Measurements from ENCODE around the gene ITPRIPL2.

ITPRIPL2 gene

GRCh38 chr16:19113577-19114358 lies at the start of gene ITPRIPL2:
TSS of gene ITPRIPL2 (plus strand) at chr16:19113964. CDS start at chr16:19114462, 498 bp downstream.
- Histone ChIP-seq H3K4me1 (peaks cover 6% of the 10 kb centered on the region), H2AFZ (peak within 1 kb of the TSS; percentile 97), H3K9ac (peak within 1 kb of the TSS; percentile 91), H3K4me2 (ENCODE audit: low read length) (peak within 1 kb of the TSS; percentile 95), H3K36me3 (ENCODE audit: control insufficient read depth, insufficient read depth, low read length) (no peaks in the 10 kb centered on the region), H3K27me3 (ENCODE audit: control insufficient read depth, insufficient read depth, low read length) (no peaks in the 10 kb centered on the region), H3K27ac (peak within 1 kb of the TSS; percentile 79), H3K9me3 (ENCODE audit: control insufficient read depth, low read length) (no peaks in the 10 kb centered on the region), H3K79me2 (no peaks in the 10 kb centered on the region), H3K4me3 (ENCODE audit: low read depth, low read length) (peak within 1 kb of the TSS; percentile 63)
- no peak for TF ChIP-seq CTCF (IDR thresholded peaks at IDR 0.05)

- H3K36me3 ChIP-seq (ENCODE audit: control insufficient read depth, insufficient read depth, low read length): no peaks in the 10 kb centered on the region
Measured at GRCh38 chr16:19066988-19067348, 46.8 kb upstream of the ITPRIPL2 start.

DNA sequence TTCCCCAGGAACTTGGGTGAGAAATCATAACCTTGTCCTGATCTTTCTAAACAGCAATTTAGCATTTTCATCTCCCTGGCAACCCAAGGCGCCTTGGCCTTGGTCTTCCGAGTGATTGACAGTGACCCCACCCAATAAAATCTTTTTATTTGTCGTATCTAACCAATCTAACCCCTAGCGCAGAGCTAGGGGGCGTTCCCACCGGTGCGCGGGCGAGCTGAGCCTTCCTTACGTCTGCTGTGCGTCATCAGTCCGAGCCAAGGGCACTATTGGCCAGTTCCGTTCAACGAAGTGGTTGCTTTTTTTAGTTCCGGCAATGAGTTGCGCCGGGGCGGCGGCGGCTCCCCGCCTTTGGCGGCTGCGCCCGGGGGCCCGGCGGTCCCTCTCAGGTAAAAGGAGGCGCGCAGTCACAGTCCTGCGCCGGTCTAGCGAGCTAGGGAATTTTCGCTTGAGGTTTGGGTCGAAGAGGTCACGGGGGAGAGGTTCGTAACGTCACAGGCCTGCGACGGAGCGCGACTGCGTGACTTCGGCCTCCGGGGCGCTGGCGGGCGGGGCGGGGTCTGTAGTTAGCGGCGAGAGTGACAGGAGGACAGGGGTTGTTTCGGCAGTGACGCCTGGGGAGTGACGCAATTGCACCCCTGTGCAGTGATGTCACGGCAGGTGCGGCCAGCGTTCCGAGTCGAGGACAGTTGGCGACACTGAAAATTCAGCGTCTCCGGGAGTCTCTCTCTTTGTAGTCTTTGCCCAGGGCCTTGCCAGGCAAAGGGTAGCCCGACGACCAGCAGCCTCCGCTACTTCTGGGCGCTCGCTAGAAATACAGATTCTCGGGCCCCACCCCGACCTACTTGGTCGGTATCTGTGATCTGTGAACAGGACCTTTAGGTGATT lies 46.2 kb upstream of the ITPRIPL2 start, which contains the start of gene COQ7:
Gene COQ7 (plus strand): TSS at position 266 of the 888 bp plus-strand sequence. CDS start 51 bp downstream, at position 317.
- H3K4me3 ChIP-seq (ENCODE audit: low read depth, low read length): peak within 1 kb of the TSS; percentile 91
- no peaks in the 10 kb centered on the region for H3K27me3 ChIP-seq (ENCODE audit: control insufficient read depth, insufficient read depth, low read length)
- peak; percentile 13 for TF ChIP-seq CTCF (IDR thresholded peaks at IDR 0.05)

More at GRCh38 chr16:19066988-19067348, 46.8 kb upstream of the ITPRIPL2 start:
- no peak for TF ChIP-seq CTCF (IDR thresholded peaks at IDR 0.05)
- Histone ChIP-seq H3K4me1 (no peaks in the 10 kb centered on the region), H3K79me2 (no peaks in the 10 kb centered on the region), H2AFZ (peak overlapping the region; percentile 80), H3K9ac (no peak overlapping the region), H3K4me2 (ENCODE audit: low read length) (peak overlapping the region; percentile 72), H3K27ac (peak overlapping the region; percentile 94), H3K4me3 (ENCODE audit: low read depth, low read length) (peak overlapping the region; percentile 91), H3K27me3 (ENCODE audit: control insufficient read depth, insufficient read depth, low read length) (no peaks in the 10 kb centered on the region), H3K9me3 (ENCODE audit: control insufficient read depth, low read length) (no peaks in the 10 kb centered on the region)

DNA sequence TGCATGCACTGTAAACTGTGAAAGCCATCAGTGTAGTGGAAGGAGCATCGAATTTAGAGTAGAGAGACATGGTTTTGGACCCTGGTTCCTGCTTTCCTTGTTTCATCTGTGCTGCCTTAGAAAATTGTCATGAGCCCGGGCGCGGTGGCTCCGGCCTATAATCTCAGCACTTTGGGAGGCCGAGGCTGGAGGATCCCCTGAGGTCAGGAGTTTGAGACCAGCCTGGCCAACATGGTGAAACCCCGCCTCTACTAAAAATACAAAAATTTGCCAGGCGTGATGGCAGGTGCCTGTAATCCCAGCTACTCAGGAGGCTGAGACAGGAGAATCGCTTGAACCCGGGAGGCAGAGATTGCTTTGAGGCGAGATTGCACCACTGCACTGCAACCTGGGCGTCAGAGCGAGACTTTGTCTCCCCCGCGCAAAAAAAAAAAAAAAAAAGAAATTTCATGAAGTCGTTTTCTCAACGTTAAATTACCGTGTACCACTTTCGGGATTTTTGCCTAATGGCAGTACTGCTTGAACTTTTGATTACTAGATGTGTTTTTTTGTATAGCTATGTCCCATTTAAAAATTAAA lies 45.4 kb upstream of the ITPRIPL2 start:
- peak overlapping the region; percentile 58 for H3K9ac ChIP-seq
- H3K27ac ChIP-seq: peak overlapping the region; percentile 94
- H3K4me1 ChIP-seq: no peaks in the 10 kb centered on the region
- peak overlapping the region; percentile 80 for H2AFZ ChIP-seq
- H3K79me2 ChIP-seq: no peaks in the 10 kb centered on the region
- H3K9me3 ChIP-seq (ENCODE audit: control insufficient read depth, low read length): no peaks in the 10 kb centered on the region
- H3K4me2 ChIP-seq (ENCODE audit: low read length): peak overlapping the region; percentile 82
- peak overlapping the region; percentile 91 for H3K4me3 ChIP-seq (ENCODE audit: low read depth, low read length)
- no peak for TF ChIP-seq CTCF (IDR thresholded peaks at IDR 0.05)
- H3K27me3 ChIP-seq (ENCODE audit: control insufficient read depth, insufficient read depth, low read length): no peaks in the 10 kb centered on the region
- no peaks in the 10 kb centered on the region for H3K36me3 ChIP-seq (ENCODE audit: control insufficient read depth, insufficient read depth, low read length)

More for the DNA sequence above, 46.2 kb upstream of the ITPRIPL2 start, which contains the start of gene COQ7:
- Histone ChIP-seq H3K4me1 (no peaks in the 10 kb centered on the region), H3K9me3 (ENCODE audit: control insufficient read depth, low read length) (no peaks in the 10 kb centered on the region), H3K79me2 (no peaks in the 10 kb centered on the region), H2AFZ (peak within 1 kb of the TSS; percentile 80), H3K9ac (peak within 1 kb of the TSS; percentile 58), H3K36me3 (ENCODE audit: control insufficient read depth, insufficient read depth, low read length) (no peaks in the 10 kb centered on the region), H3K27ac (peak within 1 kb of the TSS; percentile 94), H3K4me2 (ENCODE audit: low read length) (peak within 1 kb of the TSS; percentile 82)

Data from parathyroid adenoma (tissue), 2 donors.